Nasal cavity respiratory epithelium epithelial cell of viscerocranial mucosa (primary cell): ENCODE results near the gene RAB4A. TPM values are rescaled to one million over a fixed set of nuclear protein-coding genes. Genes with fewer than 3 reads are reported as not detected.

Experiments used
- total RNA-seq: library from RNA; depleted of rRNA; stranded (reverse); fragments of >200 nt; gene quantifications from 2 replicates; pipeline ENCODE4 v1.2.3, GENCODE V29; 2014

The RAB4A gene, protein sequence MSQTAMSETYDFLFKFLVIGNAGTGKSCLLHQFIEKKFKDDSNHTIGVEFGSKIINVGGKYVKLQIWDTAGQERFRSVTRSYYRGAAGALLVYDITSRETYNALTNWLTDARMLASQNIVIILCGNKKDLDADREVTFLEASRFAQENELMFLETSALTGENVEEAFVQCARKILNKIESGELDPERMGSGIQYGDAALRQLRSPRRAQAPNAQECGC
- 41.4 and 66.2 TPM in 2 replicates for total RNA-seq

DNA sequence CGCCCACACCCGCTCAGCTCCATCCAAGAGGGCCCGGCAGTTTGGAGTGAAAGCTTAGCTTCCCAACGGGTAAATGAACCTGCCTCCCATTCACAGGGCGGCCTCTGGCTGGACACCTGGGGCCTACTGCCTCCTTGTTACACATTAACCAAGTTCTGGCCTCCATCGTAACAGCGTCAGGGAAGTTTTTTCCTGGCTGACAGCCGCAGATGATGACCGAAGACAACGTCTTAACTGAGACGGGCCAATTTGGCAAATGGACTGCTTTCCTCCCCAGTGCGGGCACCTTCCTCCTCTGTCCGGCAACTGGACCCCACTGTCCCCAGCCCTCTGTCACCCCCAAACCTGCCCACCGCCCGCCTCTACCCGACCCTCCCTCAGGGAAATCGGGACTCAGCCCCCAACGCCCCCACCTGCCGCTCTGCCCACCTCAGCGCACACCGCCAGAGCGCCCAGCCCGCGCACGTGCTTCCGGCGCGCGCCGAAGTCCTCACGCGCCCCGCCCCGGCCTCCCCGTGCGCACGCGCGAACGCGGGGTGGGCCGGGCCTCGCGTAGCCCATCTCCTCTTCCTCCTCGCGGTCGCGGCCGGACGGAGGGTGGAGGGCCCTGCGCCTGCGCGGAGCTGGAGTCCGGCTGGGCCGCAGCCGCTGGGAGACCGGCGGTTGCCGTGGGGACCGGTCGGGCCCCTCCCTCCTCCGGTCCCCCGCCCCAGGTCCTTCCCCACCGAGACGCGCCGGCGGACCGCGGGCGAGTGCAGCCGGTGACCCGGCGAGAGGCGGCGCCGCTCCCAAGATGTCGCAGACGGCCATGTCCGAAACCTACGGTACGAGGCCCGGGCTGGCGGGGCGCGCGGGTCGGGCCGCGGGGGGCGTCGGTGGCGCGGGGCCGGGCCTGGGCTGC is at the start of gene RAB4A:
Gene RAB4A (plus strand): TSS at position 565 of the 901 bp plus-strand sequence. CDS start 229 bp downstream, at position 794.

DNA sequence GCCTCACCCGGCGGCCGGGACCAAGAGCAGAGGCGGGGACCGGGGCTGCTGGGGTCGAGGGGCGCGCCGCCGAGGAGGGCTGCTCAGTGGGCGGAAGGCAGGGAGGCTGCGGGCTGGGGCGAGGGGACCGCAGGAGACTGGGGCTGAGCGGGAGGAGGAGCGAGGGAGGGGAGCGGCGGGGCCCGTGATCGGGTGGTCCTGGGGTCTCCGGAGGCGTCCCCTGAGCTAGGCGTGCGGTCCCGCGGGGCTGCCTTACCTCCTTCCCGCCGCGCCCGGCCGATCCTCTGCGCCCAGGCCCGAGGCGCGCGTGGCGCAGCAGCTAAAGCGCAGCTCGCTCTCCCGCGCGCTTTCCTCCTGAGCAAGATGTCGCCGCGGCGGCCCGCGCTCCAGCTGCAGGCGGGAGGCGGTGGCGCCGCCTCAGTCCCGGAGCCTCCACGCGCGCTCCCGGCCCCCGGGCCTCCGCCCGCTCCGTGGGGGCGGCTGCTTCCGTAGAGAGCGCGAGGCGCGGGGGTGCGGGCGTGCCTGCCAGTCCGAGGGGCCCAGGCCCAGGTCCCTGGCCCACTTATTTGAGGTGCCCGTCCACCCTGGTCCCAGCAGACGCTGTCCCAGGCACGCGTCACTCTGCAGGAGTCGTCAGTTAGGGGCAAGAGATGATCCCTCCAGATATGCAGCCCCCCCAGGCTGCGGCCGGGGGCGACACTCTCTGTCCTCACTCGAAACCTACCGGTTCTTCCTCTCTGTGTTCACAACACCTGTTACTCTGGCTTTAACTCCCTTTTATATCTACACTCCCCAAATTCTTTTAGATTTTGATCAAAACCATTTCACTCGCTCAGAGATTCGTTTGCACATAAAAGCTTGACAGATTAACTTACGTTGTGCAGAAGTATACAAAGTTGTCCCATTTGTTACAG is 72.0 kb downstream of the RAB4A start, which contains the start of gene CCSAP:
Gene CCSAP (minus strand): TSS at position 392 of the 914 bp plus-strand sequence. CDS start 582 bp downstream, outside the sequence.

Other genes with a start within 250 kb of the RAB4A start
- 7.6 and 16.7 TPM in 2 replicates for gene CCSAP, start 71.9 kb downstream of the RAB4A start, total RNA-seq
- 0.14 TPM in 1 of 2 replicates, not detected in the other for gene ACTA1, start 163.0 kb downstream of the RAB4A start, total RNA-seq
- 32.5 and 36.9 TPM in 2 replicates for gene NUP133, start 237.2 kb downstream of the RAB4A start, total RNA-seq